HCT116 (cell line): ENCODE results near the gene HINT2.

Experiments
- CTCF ChIP-seq, 3 experiments: fragments of 200-600 bp in 1 of 3; sonication (generic) in 1 of 3; IDR thresholded peaks in 2 of 3; conservative IDR thresholded peaks in 1 of 3; 2 replicates each; pipeline ENCODE4 v1.5.1; 2012 to 2017; ENCODE audit warnings: low read depth in 2 of 3, low read length in 2 of 3, antibody characterized with exemption in 1 of 3, borderline replicate concordance in 1 of 3, control low read depth in 1 of 3, mild to moderate bottlenecking in 1 of 3, mixed read lengths in 1 of 3, mixed run types in 1 of 3, moderate library complexity in 1 of 3; ENCODE audit not compliant: insufficient read depth in 1 of 3
- JUND ChIP-seq: IDR thresholded peaks from 2 replicates; pipeline ENCODE4 v1.6.1; 2012
- POLR2A ChIP-seq: IDR thresholded peaks from 2 replicates; pipeline ENCODE4 v1.7.0; 2011; ENCODE audit warnings: borderline replicate concordance; ENCODE audit not compliant: insufficient read depth, insufficient read length; ENCODE audit errors: extremely low read depth
- RAD21 ChIP-seq: IDR thresholded peaks from 2 replicates; pipeline ENCODE4 v1.6.1; 2012; ENCODE audit warnings: low read depth, mild to moderate bottlenecking
- SP1 ChIP-seq: IDR thresholded peaks from 2 replicates; pipeline ENCODE4 v1.6.1; 2012; ENCODE audit warnings: low read depth
- SRF ChIP-seq: IDR thresholded peaks from 2 replicates; pipeline ENCODE4 v1.6.1; 2012; ENCODE audit warnings: low read depth
- ZNF274 ChIP-seq: fragments of 200-500 bp; sonication (Bioruptor generic); IDR thresholded peaks from 2 replicates; pipeline ENCODE4 v1.6.1; 2014; ENCODE audit warnings: mild to moderate bottlenecking, low read depth, low read length, inconsistent platforms

- 0 out of 6 replicates have a peak, but pooled peaks of 1 of the 3 experiments have one; percentile 6 for TF ChIP-seq CTCF (IDR thresholded peaks at IDR 0.05 in 2 of 3, conservative IDR thresholded peaks at IDR 0.05 in 1 of 3; ENCODE audit: borderline replicate concordance in 1 of 3, insufficient read depth in 1 of 3, low read depth in 2 of 3, low read length in 2 of 3)
- TF ChIP-seq RAD21: peak; percentile 20; the same call in 1 of the 2 replicates
- TF ChIP-seq POLR2A: no peak
- TF ChIP-seq ZNF274: no peak
- TF ChIP-seq SP1: no peak
- TF ChIP-seq SRF: no peak
- no peak for TF ChIP-seq JUND
Measured at GRCh38 chr9:35859310-35859989, 44.6 kb upstream of the HINT2 start.
